Measurements from ENCODE around the gene PARD3B. TPM values are rescaled to one million over a fixed set of nuclear protein-coding genes. Genes with fewer than 3 reads are reported as not detected.
A peak's percentile ranks its signal among the peaks of the same experiment; 100 is the strongest.

PARD3B gene
- total and polyA plus RNA-seq, 2 of the 4 experiments (the other 2 are of a cell fraction): 3.3 to 15.6 TPM

DNA sequence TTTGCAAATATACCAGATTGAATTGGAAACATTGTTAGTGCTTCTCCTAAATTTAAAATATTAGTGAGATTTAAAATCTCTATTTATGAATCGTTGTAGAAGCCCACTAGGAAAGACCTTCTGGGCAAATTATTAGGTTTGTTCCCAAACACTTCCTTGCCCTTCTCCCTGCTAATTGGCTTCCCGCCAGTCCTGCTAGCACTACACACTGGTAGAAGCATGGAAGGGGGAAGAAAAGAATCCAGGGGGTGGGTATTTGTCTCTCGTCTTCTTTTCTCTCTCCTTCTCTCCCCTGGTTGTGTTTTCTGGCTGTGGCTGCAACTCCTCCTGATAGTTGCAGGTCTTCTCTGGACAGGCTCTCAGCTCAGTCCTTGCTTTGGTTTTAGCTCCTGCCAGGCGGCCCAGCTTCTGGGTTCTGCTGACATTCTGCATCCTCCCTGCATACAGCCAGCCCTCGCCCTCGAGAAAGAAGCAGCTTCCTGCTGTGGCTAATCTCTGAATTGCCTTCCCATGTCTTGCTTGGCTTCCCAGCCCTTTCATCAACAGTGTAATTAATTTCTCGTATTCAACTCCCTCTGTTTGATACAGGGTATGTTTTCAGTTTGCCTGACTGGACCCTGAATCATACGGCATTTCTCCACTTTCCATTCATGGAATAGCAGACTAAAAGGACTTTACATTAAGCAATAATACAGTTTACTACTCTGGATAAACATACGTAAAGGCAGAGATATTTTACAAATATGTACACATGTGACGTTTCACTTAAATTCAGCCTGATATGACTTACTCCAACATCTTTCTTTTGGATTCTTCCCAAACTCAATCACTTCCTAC lies 6.9 kb upstream of the PARD3B start:
- H3K4me1 ChIP-seq (ENCODE audit: control insufficient read depth, insufficient read depth, low read length): peaks cover 7% of the 10 kb centered on the region; the same call in 1 of the 2 replicates
- H3K18ac ChIP-seq (ENCODE audit: low read depth, low read length): peak overlapping the region; percentile 93
- POLR2A ChIA-PET (ENCODE audit: unreplicated experiment): no interaction called here
- H2BK120ac ChIP-seq (ENCODE audit: low read depth, low read length): peak overlapping the region; percentile 96
- H3K9me3 ChIP-seq (ENCODE audit: control insufficient read depth, insufficient read depth, low read length): no peaks in the 10 kb centered on the region
- peak overlapping the region; percentile 88 for H3K4me2 ChIP-seq (ENCODE audit: low read depth, low read length)
- no peaks in the 10 kb centered on the region for H4K20me1 ChIP-seq (ENCODE audit: insufficient read depth, low read length)
- dilution Hi-C loops (cut with HindIII; ENCODE audit: low sequenced_read_pairs, unreplicated experiment) (no loop called here), intact Hi-C loops (cut with micrococcal nuclease) (loop anchor here (5.0 kb wide), 1 partner anchor 51 kb away; no protein-coding TSS in a partner anchor), in situ Hi-C loops (cut with MboI; ENCODE audit: low sequenced_read_pairs) (loop anchor here (25.0 kb wide), 1 partner anchor 1149 kb away; the partner anchor contains the start of gene NRP2)
- ATAC-seq (ENCODE audit: low read depth): peak; percentile 87
- peak overlapping the region; percentile 92 for H4K91ac ChIP-seq (ENCODE audit: insufficient read depth, low read depth, low read length)
- BruUV-seq (replicated peaks): no TSS peak
- H3K27ac ChIP-seq (ENCODE audit: insufficient read depth, low read length): peak overlapping the region; percentile 79
- WGBS, 2 experiments (ENCODE audit: extremely low coverage in 2 of 2, insufficient read length in 1 of 2): 0% methylated on average over 1 of the region's 10 CpGs; no CpG with 5 or more reads in 1 of the 2 experiments
- peak overlapping the region; percentile 85 to 86 for H4K8ac ChIP-seq (ENCODE audit: low read depth in 2 of 2, low read length in 2 of 2)
- peak overlapping the region; percentile 83 for H3K9ac ChIP-seq (ENCODE audit: low read depth, low read length)
- CTCF ChIA-PET: interaction anchor here (0.7 kb wide), 1 partner anchor 124 kb away, joined by 3 read pairs; no protein-coding TSS in a partner anchor
- H3K14ac ChIP-seq (replicated peaks; ENCODE audit: low read depth, low read length): peak overlapping the region; percentile 71
- peak overlapping the region; percentile 68 for H2AK9ac ChIP-seq (replicated peaks; ENCODE audit: low read depth, low read length, poor library complexity)
- peak overlapping the region; percentile 80 for H4K5ac ChIP-seq (ENCODE audit: low read depth, low read length)
- peak overlapping the region; percentile 86 for H2BK5ac ChIP-seq (ENCODE audit: low read depth, low read length, poor library complexity, severe bottlenecking)
- no peaks in the 10 kb centered on the region for H3K27me3 ChIP-seq (ENCODE audit: control insufficient read depth, insufficient read depth, low read length)
- H3K79me1 ChIP-seq (ENCODE audit: low read depth in 1 of 2, low read length in 2 of 2): no peaks in the 10 kb centered on the region
- H3K4me3 ChIP-seq (ENCODE audit: insufficient read depth, low read depth, low read length): peak overlapping the region; percentile 39
- H3K36me3 ChIP-seq (ENCODE audit: control insufficient read depth, insufficient read depth, low read length): no peaks in the 10 kb centered on the region
- peak overlapping the region; percentile 67 for H3K23ac ChIP-seq (ENCODE audit: low read depth, low read length)
- peak; percentile 96 for DNase-seq
- peak overlapping the region; percentile 95 for H3K56ac ChIP-seq (ENCODE audit: extremely low read depth, insufficient read depth, low read length)
- peak overlapping the region; percentile 94 for H2BK20ac ChIP-seq (ENCODE audit: low read depth, low read length)
- H2AFZ ChIP-seq (replicated peaks; ENCODE audit: low read length, poor library complexity): peak overlapping the region; percentile 81
- peak overlapping the region; percentile 14 for H2AK5ac ChIP-seq (ENCODE audit: low read depth, low read length)
- H2BK15ac ChIP-seq (ENCODE audit: low read depth, low read length): peak overlapping the region; percentile 35; the same call in 2 of the 3 replicates
- no peaks in the 10 kb centered on the region; the same call in 1 of the 2 replicates for H3K9me1 ChIP-seq (ENCODE audit: insufficient read depth, low read length)
- peak overlapping the region; percentile 91 for H3K4ac ChIP-seq (ENCODE audit: low read depth, low read length)
- TF ChIP-seq NFE2L2 (IDR thresholded peaks at IDR 0.05; ENCODE audit: low read depth, low read length): no peak
- TF ChIP-seq, protein P1, sequence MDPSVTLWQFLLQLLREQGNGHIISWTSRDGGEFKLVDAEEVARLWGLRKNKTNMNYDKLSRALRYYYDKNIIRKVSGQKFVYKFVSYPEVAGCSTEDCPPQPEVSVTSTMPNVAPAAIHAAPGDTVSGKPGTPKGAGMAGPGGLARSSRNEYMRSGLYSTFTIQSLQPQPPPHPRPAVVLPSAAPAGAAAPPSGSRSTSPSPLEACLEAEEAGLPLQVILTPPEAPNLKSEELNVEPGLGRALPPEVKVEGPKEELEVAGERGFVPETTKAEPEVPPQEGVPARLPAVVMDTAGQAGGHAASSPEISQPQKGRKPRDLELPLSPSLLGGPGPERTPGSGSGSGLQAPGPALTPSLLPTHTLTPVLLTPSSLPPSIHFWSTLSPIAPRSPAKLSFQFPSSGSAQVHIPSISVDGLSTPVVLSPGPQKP (IDR thresholded peaks at IDR 0.05; ENCODE audit: borderline replicate concordance, low read depth, low read length): no peak
- TF ChIP-seq SMC3 (IDR thresholded peaks at IDR 0.05; ENCODE audit: low read depth, low read length): no peak; the same call in 1 of the 2 replicates
- no peak for TF ChIP-seq BHLHE40 (IDR thresholded peaks at IDR 0.05; ENCODE audit: low read depth, low read length)
- TF ChIP-seq, protein P2, sequence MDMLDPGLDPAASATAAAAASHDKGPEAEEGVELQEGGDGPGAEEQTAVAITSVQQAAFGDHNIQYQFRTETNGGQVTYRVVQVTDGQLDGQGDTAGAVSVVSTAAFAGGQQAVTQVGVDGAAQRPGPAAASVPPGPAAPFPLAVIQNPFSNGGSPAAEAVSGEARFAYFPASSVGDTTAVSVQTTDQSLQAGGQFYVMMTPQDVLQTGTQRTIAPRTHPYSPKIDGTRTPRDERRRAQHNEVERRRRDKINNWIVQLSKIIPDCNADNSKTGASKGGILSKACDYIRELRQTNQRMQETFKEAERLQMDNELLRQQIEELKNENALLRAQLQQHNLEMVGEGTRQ (IDR thresholded peaks at IDR 0.05; ENCODE audit: low read depth, low read length): no peak
- TF ChIP-seq FOS (IDR thresholded peaks at IDR 0.05; ENCODE audit: low read depth, low read length): peak; percentile 44; the same call in 1 of the 2 replicates
- no peak; the same call in none of the 2 replicates for TF ChIP-seq RAD21 (IDR thresholded peaks at IDR 0.05; ENCODE audit: low read length)
- TF ChIP-seq MAFK (IDR thresholded peaks at IDR 0.05; ENCODE audit: low read depth, low read length): no peak
- no peak for TF ChIP-seq RCOR1 (IDR thresholded peaks at IDR 0.05; ENCODE audit: insufficient replicate concordance, low read length)
- TF ChIP-seq MAZ (IDR thresholded peaks at IDR 0.05; ENCODE audit: borderline replicate concordance, low read depth, low read length): no peak
- peak; percentile 44; the same call in 1 of the 2 replicates for TF ChIP-seq POLR2A (IDR thresholded peaks at IDR 0.05; ENCODE audit: low read depth, low read length)
- 0 out of 2 replicates have a peak, but pooled peaks have one; percentile 63 for TF ChIP-seq CHD1 (IDR thresholded peaks at IDR 0.05; ENCODE audit: low read depth, low read length)
- no peak for TF ChIP-seq MXI1 (IDR thresholded peaks at IDR 0.05; ENCODE audit: borderline replicate concordance, low read depth, low read length)
